ENCODE data around the gene CAMTA1. TPM values are rescaled to one million over a fixed set of nuclear protein-coding genes. Genes with fewer than 3 reads are reported as not detected.
A peak's percentile ranks its signal among the peaks of the same experiment; 100 is the strongest.

CAMTA1 gene
- total RNA-seq, 1 experiment from 2014 or later, result 50.3 TPM

GRCh38 chr1:7265771-7266371, 480.6 kb downstream of the CAMTA1 start:
- H3K27ac Mint-ChIP-seq (ENCODE audit: unreplicated experiment), result peak overlapping the region; percentile 90
- CTCF ChIA-PET, result no interaction called here
- TF ChIP-seq CTCF (IDR thresholded peaks at IDR 0.05; ENCODE audit: unreplicated experiment), result no peak
- H3K4me3 Mint-ChIP-seq (ENCODE audit: low read depth, unreplicated experiment), result peak overlapping the region; percentile 63
- H3K4me1 Mint-ChIP-seq (ENCODE audit: low read depth, unreplicated experiment), result peaks cover 30% of the 10 kb centered on the region
- peaks cover 12% of the 10 kb centered on the region for H3K9me3 Mint-ChIP-seq (ENCODE audit: low read depth, unreplicated experiment)
- intact Hi-C loops (cut with micrococcal nuclease; ENCODE audit: unreplicated experiment), result loop anchor here (5.0 kb wide), 1 partner anchor 136 kb away; no protein-coding TSS in a partner anchor
- peak; percentile 91 for DNase-seq
- H3K27me3 Mint-ChIP-seq (ENCODE audit: unreplicated experiment), result no peaks in the 10 kb centered on the region
- peaks cover 21% of the 10 kb centered on the region for H3K36me3 Mint-ChIP-seq (ENCODE audit: insufficient read depth, unreplicated experiment)
- BruUV-seq (replicated peaks), result no TSS peak

- Mint-ChIP-seq H3K9me3 (ENCODE audit: low read depth, unreplicated experiment) (peaks cover 12% of the 10 kb centered on the region), H3K4me3 (ENCODE audit: low read depth, unreplicated experiment) (peak overlapping the region; percentile 63), H3K27ac (ENCODE audit: unreplicated experiment) (peak overlapping the region; percentile 90), H3K36me3 (ENCODE audit: insufficient read depth, unreplicated experiment) (peaks cover 21% of the 10 kb centered on the region), H3K4me1 (ENCODE audit: low read depth, unreplicated experiment) (peaks cover 30% of the 10 kb centered on the region), H3K27me3 (ENCODE audit: unreplicated experiment) (no peaks in the 10 kb centered on the region)
- no peak for TF ChIP-seq CTCF (IDR thresholded peaks at IDR 0.05; ENCODE audit: unreplicated experiment)
- intact Hi-C loops (cut with micrococcal nuclease; ENCODE audit: unreplicated experiment), result loop anchor here (5.0 kb wide), 1 partner anchor 136 kb away; no protein-coding TSS in a partner anchor
- CTCF ChIA-PET, result no interaction called here
- no peak for DNase-seq
- BruUV-seq (replicated peaks), result no TSS peak
Observed at GRCh38 chr1:7266561-7266960, 481.3 kb downstream of the CAMTA1 start.

- no peak overlapping the region for H3K4me3 Mint-ChIP-seq (ENCODE audit: low read depth, unreplicated experiment)
- peaks cover 30% of the 10 kb centered on the region for H3K4me1 Mint-ChIP-seq (ENCODE audit: low read depth, unreplicated experiment)
- CTCF ChIA-PET, result interaction anchor here (0.8 kb wide), 1 partner anchor 32 kb away, joined by 3 read pairs; no protein-coding TSS in a partner anchor
- H3K9me3 Mint-ChIP-seq (ENCODE audit: low read depth, unreplicated experiment), result peaks cover 12% of the 10 kb centered on the region
- intact Hi-C loops (cut with micrococcal nuclease; ENCODE audit: unreplicated experiment), result loop anchor here (5.0 kb wide), 1 partner anchor 135 kb away; no protein-coding TSS in a partner anchor
- DNase-seq, result no peak
- H3K36me3 Mint-ChIP-seq (ENCODE audit: insufficient read depth, unreplicated experiment), result peaks cover 21% of the 10 kb centered on the region
- H3K27me3 Mint-ChIP-seq (ENCODE audit: unreplicated experiment), result no peaks in the 10 kb centered on the region
- H3K27ac Mint-ChIP-seq (ENCODE audit: unreplicated experiment), result peak overlapping the region; percentile 78
- no TSS peak for BruUV-seq (replicated peaks)
- TF ChIP-seq CTCF (IDR thresholded peaks at IDR 0.05; ENCODE audit: unreplicated experiment), result no peak
Observed at GRCh38 chr1:7267493-7267892, 482.2 kb downstream of the CAMTA1 start.

- peaks cover 12% of the 10 kb centered on the region for H3K9me3 Mint-ChIP-seq (ENCODE audit: low read depth, unreplicated experiment)
- TF ChIP-seq CTCF (IDR thresholded peaks at IDR 0.05; ENCODE audit: unreplicated experiment), result no peak
- intact Hi-C loops (cut with micrococcal nuclease; ENCODE audit: unreplicated experiment), result loop anchor here (5.0 kb wide), 1 partner anchor 133 kb away; no protein-coding TSS in a partner anchor
- peaks cover 21% of the 10 kb centered on the region for H3K36me3 Mint-ChIP-seq (ENCODE audit: insufficient read depth, unreplicated experiment)
- no peak for DNase-seq
- no peak overlapping the region for H3K27ac Mint-ChIP-seq (ENCODE audit: unreplicated experiment)
- CTCF ChIA-PET, result no interaction called here
- no peaks in the 10 kb centered on the region for H3K27me3 Mint-ChIP-seq (ENCODE audit: unreplicated experiment)
- no peak overlapping the region for H3K4me3 Mint-ChIP-seq (ENCODE audit: low read depth, unreplicated experiment)
- H3K4me1 Mint-ChIP-seq (ENCODE audit: low read depth, unreplicated experiment), result peaks cover 30% of the 10 kb centered on the region
- no TSS peak for BruUV-seq (replicated peaks)
Observed at GRCh38 chr1:7268983-7269382, 483.7 kb downstream of the CAMTA1 start.
